Activated B cell treated with CpG ODN at 0.5 μM for 24 hours (primary cell): Measurements from ENCODE around the gene ZNF718. TPM values are rescaled to one million over a fixed set of nuclear protein-coding genes. Genes with fewer than 3 reads are reported as not detected.

Experiments used
- ATAC-seq: fragments of 200-7000 bp; cut with Tn5 transposase; one replicate; pipeline ENCODE4 v1.10.0; 2021; ENCODE audit warnings: low read depth, mild to moderate bottlenecking, moderate library complexity
- CTCF ChIA-PET: fragments of 350-600 bp; sonication (Branson Sonifier 250); formaldehyde crosslinking; loops from one replicate; lab custom pipeline; 2021; ENCODE audit warnings: antibody characterized with exemption; lab: Charles Lee
- POLR2A ChIA-PET: fragments of 350-600 bp; sonication (Branson Sonifier 250); formaldehyde crosslinking; loops from one replicate; lab custom pipeline; 2021; ENCODE audit warnings: antibody characterized with exemption; lab: Charles Lee
- DNase-seq: peaks from one replicate; pipeline ENCODE4 v3.0.0; 2022
- H3K27ac Mint-ChIP-seq: one replicate; pipeline ENCODE4 v1.8.0; 2020; ENCODE audit warnings: mixed read lengths
- H3K27me3 Mint-ChIP-seq: one replicate; pipeline ENCODE4 v1.8.0; 2021; ENCODE audit warnings: mixed read lengths
- H3K36me3 Mint-ChIP-seq: one replicate; pipeline ENCODE4 v1.8.0; 2021; ENCODE audit warnings: low read depth, mixed read lengths
- H3K4me1 Mint-ChIP-seq: one replicate; pipeline ENCODE4 v1.8.0; 2021; ENCODE audit warnings: mixed read lengths
- H3K4me3 Mint-ChIP-seq: one replicate; pipeline ENCODE4 v1.8.0; 2020; ENCODE audit warnings: mild to moderate bottlenecking, mixed read lengths
- H3K9me3 Mint-ChIP-seq: one replicate; pipeline ENCODE4 v1.8.0; 2020; ENCODE audit warnings: mixed read lengths
- intact Hi-C: fragments of 100-400 bp; cut with micrococcal nuclease; formaldehyde crosslinking; loops from one replicate; pipeline ENCODE4 v1.15.1; 2024
- total RNA-seq: library from RNA; stranded (reverse); gene quantifications from 2 replicates; pipeline ENCODE4 v1.2.3, GENCODE V29; 2022
- TF ChIP-seq, protein P1 (sequence below): fragments of 200-600 bp; IDR thresholded peaks from one replicate; pipeline ENCODE4 v1.8.0; 2022; ENCODE audit warnings: antibody characterized with exemption, mild to moderate bottlenecking

ZNF718 gene
- total RNA-seq, 1 donor from 2014 or later, result 10.9 TPM

DNA sequence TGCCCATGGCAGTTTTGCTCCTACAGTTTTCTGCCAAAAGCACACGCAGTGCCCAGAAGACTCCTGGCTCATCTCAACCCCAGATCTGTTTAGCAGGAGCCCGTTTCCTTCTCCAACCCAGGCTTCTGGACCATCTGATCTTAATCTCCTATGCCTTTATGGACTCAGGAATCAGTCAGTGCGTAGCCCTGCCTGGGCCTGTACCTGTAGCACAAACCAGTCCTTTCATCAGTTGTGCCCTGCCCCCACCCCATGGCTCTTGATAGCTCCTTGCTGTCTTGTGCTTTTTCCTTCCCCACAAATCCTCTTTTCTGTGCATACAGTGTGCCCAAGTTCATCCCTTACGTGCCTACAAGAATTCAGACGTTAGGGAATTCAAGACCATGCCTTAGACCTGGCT, 1.5 kb downstream of the ZNF718 start:
- Mint-ChIP-seq H3K36me3 (peaks cover 29% of the 10 kb centered on the region), H3K9me3 (peaks cover 12% of the 10 kb centered on the region), H3K4me1 (peaks cover 32% of the 10 kb centered on the region), H3K27me3 (no peaks in the 10 kb centered on the region), H3K4me3 (peak overlapping the region; percentile 100), H3K27ac (peak overlapping the region; percentile 99)
- TF ChIP-seq, protein P1, sequence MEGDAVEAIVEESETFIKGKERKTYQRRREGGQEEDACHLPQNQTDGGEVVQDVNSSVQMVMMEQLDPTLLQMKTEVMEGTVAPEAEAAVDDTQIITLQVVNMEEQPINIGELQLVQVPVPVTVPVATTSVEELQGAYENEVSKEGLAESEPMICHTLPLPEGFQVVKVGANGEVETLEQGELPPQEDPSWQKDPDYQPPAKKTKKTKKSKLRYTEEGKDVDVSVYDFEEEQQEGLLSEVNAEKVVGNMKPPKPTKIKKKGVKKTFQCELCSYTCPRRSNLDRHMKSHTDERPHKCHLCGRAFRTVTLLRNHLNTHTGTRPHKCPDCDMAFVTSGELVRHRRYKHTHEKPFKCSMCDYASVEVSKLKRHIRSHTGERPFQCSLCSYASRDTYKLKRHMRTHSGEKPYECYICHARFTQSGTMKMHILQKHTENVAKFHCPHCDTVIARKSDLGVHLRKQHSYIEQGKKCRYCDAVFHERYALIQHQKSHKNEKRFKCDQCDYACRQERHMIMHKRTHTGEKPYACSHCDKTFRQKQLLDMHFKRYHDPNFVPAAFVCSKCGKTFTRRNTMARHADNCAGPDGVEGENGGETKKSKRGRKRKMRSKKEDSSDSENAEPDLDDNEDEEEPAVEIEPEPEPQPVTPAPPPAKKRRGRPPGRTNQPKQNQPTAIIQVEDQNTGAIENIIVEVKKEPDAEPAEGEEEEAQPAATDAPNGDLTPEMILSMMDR, result no peak
- DNase-seq (no peak), ATAC-seq (no peak)
- intact Hi-C loops, result no loop called here
- ChIA-PET POLR2A (no interaction called here), CTCF (no interaction called here)

- no peak overlapping the region for H3K27ac Mint-ChIP-seq
- DNase-seq (no peak), ATAC-seq (no peak)
- peaks cover 36% of the 10 kb centered on the region for H3K36me3 Mint-ChIP-seq
- POLR2A ChIA-PET, result no interaction called here
- H3K27me3 Mint-ChIP-seq, result no peaks in the 10 kb centered on the region
- TF ChIP-seq, protein P1, result no peak
- peaks cover 4% of the 10 kb centered on the region for H3K4me1 Mint-ChIP-seq
- H3K4me3 Mint-ChIP-seq, result no peak overlapping the region
- CTCF ChIA-PET, result no interaction called here
- intact Hi-C loops, result no loop called here
- H3K9me3 Mint-ChIP-seq, result peaks cover 13% of the 10 kb centered on the region
Measured at GRCh38 chr4:132483-132882, 8.2 kb downstream of the ZNF718 start.

DNA sequence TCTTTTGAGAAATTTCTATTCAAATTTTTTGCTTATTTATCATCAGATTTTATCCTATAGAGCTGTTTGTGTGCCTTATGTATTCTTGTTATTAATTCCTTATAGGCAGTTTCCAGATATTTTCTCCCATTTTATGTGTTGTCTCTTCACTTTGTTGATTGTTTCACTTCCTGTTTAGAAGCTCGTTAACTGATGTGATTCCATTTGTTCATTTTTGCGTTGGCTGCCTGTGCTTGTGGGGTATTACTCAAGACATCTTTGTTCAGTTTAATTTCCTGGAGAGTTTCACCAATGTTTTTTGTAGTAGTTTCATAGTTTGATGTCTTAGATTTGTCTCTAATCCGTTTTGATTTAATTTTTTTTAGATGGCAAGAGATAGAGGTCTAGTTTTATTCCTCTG, 14.6 kb downstream of the ZNF718 start:
- Mint-ChIP-seq H3K9me3 (peaks cover 42% of the 10 kb centered on the region), H3K27ac (no peak overlapping the region), H3K4me1 (peaks cover 9% of the 10 kb centered on the region), H3K4me3 (no peak overlapping the region), H3K27me3 (no peaks in the 10 kb centered on the region), H3K36me3 (peaks cover 91% of the 10 kb centered on the region)
- POLR2A ChIA-PET, result no interaction called here
- ATAC-seq, result no peak
- TF ChIP-seq, protein P1, result no peak
- CTCF ChIA-PET, result no interaction called here
- intact Hi-C loops, result no loop called here
- no peak for DNase-seq

- TF ChIP-seq, protein P1, result no peak
- H3K9me3 Mint-ChIP-seq, result peaks cover 50% of the 10 kb centered on the region
- H3K27ac Mint-ChIP-seq, result no peak overlapping the region
- DNase-seq (no peak), ATAC-seq (no peak)
- peaks cover 93% of the 10 kb centered on the region for H3K36me3 Mint-ChIP-seq
- intact Hi-C loops, result no loop called here
- no peaks in the 10 kb centered on the region for H3K27me3 Mint-ChIP-seq
- POLR2A ChIA-PET, result no interaction called here
- peaks cover 9% of the 10 kb centered on the region for H3K4me1 Mint-ChIP-seq
- CTCF ChIA-PET, result no interaction called here
- H3K4me3 Mint-ChIP-seq, result no peak overlapping the region
Measured at GRCh38 chr4:139691-140090, 15.4 kb downstream of the ZNF718 start.

DNA sequence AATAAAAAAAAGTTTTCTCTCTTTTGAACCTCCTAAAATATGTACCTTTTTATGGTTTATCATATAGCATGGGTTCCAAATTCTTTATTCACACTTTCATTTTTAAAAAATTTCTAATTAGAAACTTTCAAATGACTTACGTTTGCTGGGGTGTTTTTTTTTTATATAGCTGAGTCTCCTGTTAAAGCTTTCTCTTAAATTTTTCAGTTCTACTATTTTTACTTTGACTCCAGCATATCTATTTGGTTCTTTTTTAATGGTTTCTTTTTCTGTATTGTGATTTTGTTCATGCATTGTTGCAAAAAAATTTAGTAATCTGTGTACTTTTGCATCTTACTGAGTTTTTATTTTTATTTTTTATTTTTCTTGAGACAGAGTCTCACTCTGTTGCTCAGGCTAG, 22.3 kb downstream of the ZNF718 start:
- intact Hi-C loops, result no loop called here
- Mint-ChIP-seq H3K27me3 (no peaks in the 10 kb centered on the region), H3K27ac (no peak overlapping the region), H3K9me3 (peaks cover 35% of the 10 kb centered on the region), H3K36me3 (peaks cover 74% of the 10 kb centered on the region), H3K4me1 (no peaks in the 10 kb centered on the region), H3K4me3 (no peak overlapping the region)
- ChIA-PET POLR2A (no interaction called here), CTCF (no interaction called here)
- TF ChIP-seq, protein P1, result no peak
- no peak for ATAC-seq
- DNase-seq, result no peak
